ENCODE measurements around the gene ST7. TPM values are rescaled to one million over a fixed set of nuclear protein-coding genes. Genes with fewer than 3 reads are reported as not detected.

Gene ST7
- total RNA-seq, 1 donor from 2014 or later = 39.3 TPM

GRCh38 chr7:116910383-116910782 lies 42.9 kb upstream of the ST7 start:
- FAIRE-seq = no peak

GRCh38 chr7:116911801-116912200 lies 41.5 kb upstream of the ST7 start:
- Histone ChIP-seq H3K4me3 (ENCODE audit: insufficient read depth, low read depth, low read length) (no peak overlapping the region), H3K4me1 (ENCODE audit: insufficient read depth, low read length) (no peaks in the 10 kb centered on the region), H3K4me2 (ENCODE audit: low read length) (no peak overlapping the region), H3K9me3 (ENCODE audit: insufficient read depth, low read depth, low read length) (no peaks in the 10 kb centered on the region), H3K27ac (ENCODE audit: low read depth, low read length) (no peak overlapping the region), H3K36me3 (ENCODE audit: insufficient read depth, low read length) (peaks cover 23% of the 10 kb centered on the region), H3K79me2 (ENCODE audit: insufficient read depth, low read length) (peaks cover 3% of the 10 kb centered on the region), H2AFZ (ENCODE audit: low read depth, low read length) (no peak overlapping the region), H3K9ac (ENCODE audit: low read length) (no peak overlapping the region), H4K20me1 (ENCODE audit: insufficient read depth, low read length) (peaks cover 12% of the 10 kb centered on the region), H3K27me3 (ENCODE audit: insufficient read depth, low read length) (no peaks in the 10 kb centered on the region)
- peaks cover 17% of the 10 kb centered on the region for H3K36me3 Mint-ChIP-seq (ENCODE audit: low read depth, unreplicated experiment)
- TF ChIP-seq CTCF (IDR thresholded peaks at IDR 0.05; ENCODE audit: insufficient read depth, low read depth, low read length) (no peak), EZH2 (IDR thresholded peaks at IDR 0.05; ENCODE audit: insufficient read depth, low read length) (no peak)
- FAIRE-seq (peak; percentile 69), DNase-seq (ENCODE audit: low read depth) (peak; percentile 47)
- H3K27ac Mint-ChIP-seq (ENCODE audit: unreplicated experiment) = no peak overlapping the region
- H3K9me3 Mint-ChIP-seq (ENCODE audit: unreplicated experiment) = no peaks in the 10 kb centered on the region
- H3K4me3 Mint-ChIP-seq (ENCODE audit: unreplicated experiment) = no peak overlapping the region
- H3K27me3 Mint-ChIP-seq (ENCODE audit: low read depth, unreplicated experiment) = no peaks in the 10 kb centered on the region
- peaks cover 5% of the 10 kb centered on the region for H3K4me1 Mint-ChIP-seq (ENCODE audit: low read depth, unreplicated experiment)

More at GRCh38 chr7:116910383-116910782, 42.9 kb upstream of the ST7 start:
- H2AFZ ChIP-seq (ENCODE audit: low read depth, low read length) = no peak overlapping the region
- no peak overlapping the region for H3K27ac Mint-ChIP-seq (ENCODE audit: unreplicated experiment)
- H3K36me3 ChIP-seq (ENCODE audit: insufficient read depth, low read length) = peaks cover 21% of the 10 kb centered on the region
- H4K20me1 ChIP-seq (ENCODE audit: insufficient read depth, low read length) = peaks cover 13% of the 10 kb centered on the region
- no peaks in the 10 kb centered on the region for H3K9me3 Mint-ChIP-seq (ENCODE audit: unreplicated experiment)
- H3K79me2 ChIP-seq (ENCODE audit: insufficient read depth, low read length) = peaks cover 12% of the 10 kb centered on the region
- no peaks in the 10 kb centered on the region for H3K27me3 ChIP-seq (ENCODE audit: insufficient read depth, low read length)
- no peak overlapping the region for H3K27ac ChIP-seq (ENCODE audit: low read depth, low read length)
- no peaks in the 10 kb centered on the region for H3K9me3 ChIP-seq (ENCODE audit: insufficient read depth, low read depth, low read length)
- H3K9ac ChIP-seq (ENCODE audit: low read length) = no peak overlapping the region
- peaks cover 17% of the 10 kb centered on the region for H3K36me3 Mint-ChIP-seq (ENCODE audit: low read depth, unreplicated experiment)
- H3K4me3 ChIP-seq (ENCODE audit: insufficient read depth, low read depth, low read length) = no peak overlapping the region
- H3K4me3 Mint-ChIP-seq (ENCODE audit: unreplicated experiment) = no peak overlapping the region
- no peaks in the 10 kb centered on the region for H3K27me3 Mint-ChIP-seq (ENCODE audit: low read depth, unreplicated experiment)
- no peak overlapping the region for H3K4me2 ChIP-seq (ENCODE audit: low read length)
- no peak for TF ChIP-seq EZH2 (IDR thresholded peaks at IDR 0.05; ENCODE audit: insufficient read depth, low read length)
- TF ChIP-seq CTCF (IDR thresholded peaks at IDR 0.05; ENCODE audit: insufficient read depth, low read depth, low read length) = no peak
- DNase-seq (ENCODE audit: low read depth) = no peak
- peaks cover 5% of the 10 kb centered on the region for H3K4me1 Mint-ChIP-seq (ENCODE audit: low read depth, unreplicated experiment)
- no peaks in the 10 kb centered on the region for H3K4me1 ChIP-seq (ENCODE audit: insufficient read depth, low read length)

GRCh38 chr7:116912269-116912909 lies 40.9 kb upstream of the ST7 start:
- H3K4me2 ChIP-seq (ENCODE audit: low read length) = no peak overlapping the region
- FAIRE-seq = no peak
- no peaks in the 10 kb centered on the region for H3K4me1 ChIP-seq (ENCODE audit: insufficient read depth, low read length)
- H3K36me3 ChIP-seq (ENCODE audit: insufficient read depth, low read length) = peaks cover 23% of the 10 kb centered on the region
- no peak overlapping the region for H3K27ac Mint-ChIP-seq (ENCODE audit: unreplicated experiment)
- peaks cover 5% of the 10 kb centered on the region for H3K4me1 Mint-ChIP-seq (ENCODE audit: low read depth, unreplicated experiment)
- DNase-seq (ENCODE audit: low read depth) = no peak
- no peaks in the 10 kb centered on the region for H3K79me2 ChIP-seq (ENCODE audit: insufficient read depth, low read length)
- H3K36me3 Mint-ChIP-seq (ENCODE audit: low read depth, unreplicated experiment) = peaks cover 17% of the 10 kb centered on the region
- no peak for TF ChIP-seq EZH2 (IDR thresholded peaks at IDR 0.05; ENCODE audit: insufficient read depth, low read length)
- no peak for TF ChIP-seq CTCF (IDR thresholded peaks at IDR 0.05; ENCODE audit: insufficient read depth, low read depth, low read length)
- no peak overlapping the region for H3K9ac ChIP-seq (ENCODE audit: low read length)
- no peaks in the 10 kb centered on the region for H3K27me3 ChIP-seq (ENCODE audit: insufficient read depth, low read length)
- H2AFZ ChIP-seq (ENCODE audit: low read depth, low read length) = no peak overlapping the region
- H3K9me3 Mint-ChIP-seq (ENCODE audit: unreplicated experiment) = no peaks in the 10 kb centered on the region
- H3K4me3 ChIP-seq (ENCODE audit: insufficient read depth, low read depth, low read length) = no peak overlapping the region
- H4K20me1 ChIP-seq (ENCODE audit: insufficient read depth, low read length) = peaks cover 9% of the 10 kb centered on the region
- no peaks in the 10 kb centered on the region for H3K27me3 Mint-ChIP-seq (ENCODE audit: low read depth, unreplicated experiment)
- H3K4me3 Mint-ChIP-seq (ENCODE audit: unreplicated experiment) = no peak overlapping the region
- no peaks in the 10 kb centered on the region for H3K9me3 ChIP-seq (ENCODE audit: insufficient read depth, low read depth, low read length)
- H3K27ac ChIP-seq (ENCODE audit: low read depth, low read length) = no peak overlapping the region
